Measurements from ENCODE around the gene SUDS3.

- TF ChIP-seq EZH2phosphoT487 (IDR thresholded peaks at IDR 0.05; ENCODE audit: low read depth) = no peak
- no peak for TF ChIP-seq CTCF (IDR thresholded peaks at IDR 0.05; ENCODE audit: low read depth, low read length)
Observed at GRCh38 chr12:118330421-118331018, 45.8 kb upstream of the SUDS3 start.
